Naive thymus-derived CD4-positive, alpha-beta T cell (primary cell): ENCODE data around the gene ABL2. TPM values are rescaled to one million over a fixed set of nuclear protein-coding genes. Genes with fewer than 3 reads are reported as not detected.
"Not testable (repeated sequence)": the region's sequence is repeated elsewhere in the genome, so short reads cannot be mapped to it uniquely, and the experiment has no call there.

Experiments used
- ATAC-seq: fragments of 150-1000 bp; cut with Tn5 transposase; 2 replicates; pipeline ENCODE4 v1.10.0; 2021; ENCODE audit warnings: mild to moderate bottlenecking, moderate library complexity
- CTCF ChIA-PET: fragments of 350-600 bp; sonication (Branson Sonifier 250); formaldehyde crosslinking; loops from one replicate; lab custom pipeline; 2021; ENCODE audit warnings: antibody characterized with exemption; lab: Charles Lee
- POLR2A ChIA-PET: fragments of 350-600 bp; sonication (Branson Sonifier 250); formaldehyde crosslinking; loops from one replicate; lab custom pipeline; 2021; ENCODE audit warnings: antibody characterized with exemption, inconsistent platforms; lab: Charles Lee
- DNase-seq, 9 donors: peaks; one replicate each; pipeline versions ENCODE4 v3.0.0 to v3.0.0-alpha.2; 2020 to 2022; ENCODE audit warnings: mixed read lengths in 1 of 9
- H3K27ac ChIP-seq: one replicate; pipeline ENCODE4 v1.7.0; 2013; ENCODE audit warnings: mild to moderate bottlenecking, low read depth, low read length, moderate library complexity
- H3K27me3 ChIP-seq, 2 donors: one replicate each; pipeline ENCODE4 v1.7.0; 2013; ENCODE audit warnings: low read length in 2 of 2, mild to moderate bottlenecking in 2 of 2, moderate library complexity in 2 of 2; ENCODE audit not compliant: control insufficient read depth in 2 of 2, insufficient read depth in 2 of 2
- H3K36me3 ChIP-seq, 3 experiments: 1 replicate in 2 of 3; 2 replicates in 1 of 3; pipeline ENCODE4 v1.7.0; 2013; ENCODE audit warnings: low read length in 3 of 3, mild to moderate bottlenecking in 3 of 3, moderate library complexity in 1 of 3; ENCODE audit not compliant: insufficient read depth in 3 of 3, control insufficient read depth in 2 of 3
- H3K4me1 ChIP-seq, 2 donors: one replicate each; pipeline ENCODE4 v1.7.0; 2013; ENCODE audit warnings: low read length in 2 of 2, mild to moderate bottlenecking in 2 of 2, moderate library complexity in 1 of 2; ENCODE audit not compliant: control insufficient read depth in 2 of 2, insufficient read depth in 2 of 2
- H3K4me3 ChIP-seq: 2 replicates; pipeline ENCODE4 v1.7.0; 2013; ENCODE audit warnings: mild to moderate bottlenecking, low read length
- H3K9me3 ChIP-seq, 3 experiments: 1 replicate in 2 of 3; 2 replicates in 1 of 3; pipeline ENCODE4 v1.7.0; 2013; ENCODE audit warnings: low read length in 3 of 3; ENCODE audit not compliant: control insufficient read depth in 2 of 3
- H3K27ac Mint-ChIP-seq, 9 donors: one replicate each; pipeline ENCODE4 v1.8.0; 2020 to 2022; ENCODE audit warnings: mixed read lengths in 9 of 9, mild to moderate bottlenecking in 8 of 9, moderate library complexity in 5 of 9, inconsistent platforms in 2 of 9
- H3K27me3 Mint-ChIP-seq, 5 donors: one replicate each; pipeline ENCODE4 v1.8.0; 2021 to 2022; ENCODE audit warnings: mixed read lengths in 5 of 5, mild to moderate bottlenecking in 1 of 5
- H3K36me3 Mint-ChIP-seq, 5 donors: one replicate each; pipeline ENCODE4 v1.8.0; 2020 to 2022; ENCODE audit warnings: mixed read lengths in 5 of 5, mild to moderate bottlenecking in 3 of 5, inconsistent platforms in 1 of 5
- H3K4me1 Mint-ChIP-seq, 7 donors: one replicate each; pipeline ENCODE4 v1.8.0; 2020 to 2022; ENCODE audit warnings: mixed read lengths in 7 of 7, mild to moderate bottlenecking in 3 of 7, inconsistent platforms in 1 of 7
- H3K4me3 Mint-ChIP-seq, 10 donors: one replicate each; pipeline ENCODE4 v1.8.0; 2020 to 2022; ENCODE audit warnings: mild to moderate bottlenecking in 10 of 10, mixed read lengths in 10 of 10, moderate library complexity in 6 of 10, inconsistent platforms in 2 of 10
- H3K9me3 Mint-ChIP-seq, 11 donors: one replicate each; pipeline ENCODE4 v1.8.0; 2020 to 2022; ENCODE audit warnings: mixed read lengths in 11 of 11, mild to moderate bottlenecking in 4 of 11, inconsistent platforms in 1 of 11, moderate library complexity in 1 of 11
- intact Hi-C, 2 donors: fragments of 100-400 bp; cut with micrococcal nuclease; formaldehyde crosslinking; loops; one replicate each; pipeline ENCODE4 v1.15.1; 2023
- polyA plus RNA-seq, 2 donors: library from polyadenylated mRNA; unstranded; fragments of 300-500 nt; fragmentation: Illumina TruSeq; gene quantifications; one replicate each; pipeline ENCODE4 v1.2.3, GENCODE V29; 2021
- total RNA-seq, 6 experiments: library from RNA in 5 of 6; stranded (reverse) in 5 of 6; gene quantifications; 1 replicate in 5 of 6; 2 replicates in 1 of 6; pipeline ENCODE4 v1.2.3 and lab custom pipeline; 2021 to 2026

ABL2 gene
- total and polyA plus RNA-seq, 7 experiments from 2014 or later: 1.9 to 20.1 (median 17.1) TPM

GRCh38 chr1:179195857-179196256, 33.6 kb downstream of the ABL2 start:
- H3K9me3 Mint-ChIP-seq, H3K27me3 ChIP-seq, H3K4me3 Mint-ChIP-seq, H3K27ac Mint-ChIP-seq, ATAC-seq, CTCF ChIA-PET, intact Hi-C loops, H3K4me3 ChIP-seq, H3K27ac ChIP-seq, H3K9me3 ChIP-seq, POLR2A ChIA-PET, H3K27me3 Mint-ChIP-seq, H3K4me1 ChIP-seq, H3K36me3 ChIP-seq, DNase-seq: not testable (repeated sequence)
- Mint-ChIP-seq H3K36me3 (peaks cover 0 to 14% (median 0%) of the 10 kb centered on the region in 5 donors), H3K4me1 (peaks cover 14 to 35% (median 23%) of the 10 kb centered on the region in 7 donors)

- Mint-ChIP-seq H3K9me3 (no peaks in the 10 kb centered on the region), H3K36me3 (peaks cover 0 to 14% (median 0%) of the 10 kb centered on the region in 5 donors), H3K4me3 (no peak overlapping the region), H3K4me1 (peaks cover 14 to 33% (median 23%) of the 10 kb centered on the region in 7 donors), H3K27me3 (no peaks in the 10 kb centered on the region), H3K27ac (no peak overlapping the region)
- H3K4me3 ChIP-seq: no peak overlapping the region
- no peaks in the 10 kb centered on the region for H3K4me1 ChIP-seq
- no peaks in the 10 kb centered on the region for H3K36me3 ChIP-seq
- ChIA-PET POLR2A (no interaction called here), CTCF (interaction anchor here (1.3 kb wide), 1 partner anchor 13 kb away, joined by 3 read pairs; no protein-coding TSS in a partner anchor)
- H3K9me3 ChIP-seq: no peaks in the 10 kb centered on the region
- H3K27me3 ChIP-seq: no peaks in the 10 kb centered on the region
- DNase-seq: no peak
- no peak overlapping the region for H3K27ac ChIP-seq
- intact Hi-C loops: no loop called here
- ATAC-seq: peak; percentile 40
Observed at GRCh38 chr1:179195376-179195775, 34.1 kb downstream of the ABL2 start.

DNA sequence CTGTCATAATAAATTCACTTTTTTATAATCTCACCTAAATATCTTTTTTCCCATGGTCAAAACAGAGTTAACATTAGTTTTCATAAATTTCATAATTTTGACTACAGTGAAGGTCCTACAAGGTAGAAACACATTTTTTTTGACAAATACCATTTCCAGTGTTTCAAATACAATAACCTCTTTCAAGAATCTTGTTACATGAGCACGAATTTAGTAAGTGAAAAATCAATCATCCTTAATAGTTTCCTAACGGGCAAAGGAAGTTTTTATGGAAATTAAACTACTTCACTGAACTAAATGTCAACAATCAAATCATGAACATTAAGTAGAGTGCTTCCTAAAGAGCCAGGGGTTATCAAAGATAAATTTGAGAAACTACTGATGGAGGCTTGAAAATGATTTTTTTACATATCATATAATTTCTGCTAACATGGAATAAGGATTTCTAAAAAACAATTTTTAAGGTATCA, 35.4 kb downstream of the ABL2 start:
- ChIA-PET CTCF (interaction anchor here (0.9 to 1.3 kb wide), 2 partner anchors 12 to 74 kb away, joined by 3 read pairs; no protein-coding TSS in a partner anchor), POLR2A (no interaction called here)
- Mint-ChIP-seq H3K36me3 (peaks cover 0 to 19% (median 4%) of the 10 kb centered on the region in 5 donors), H3K27ac (peak overlapping the region in 1 of 9 donors; percentile 64), H3K4me1 (peaks cover 14 to 33% (median 25%) of the 10 kb centered on the region in 7 donors), H3K4me3 (no peak overlapping the region), H3K27me3 (no peaks in the 10 kb centered on the region), H3K9me3 (no peaks in the 10 kb centered on the region)
- Histone ChIP-seq H3K27ac (no peak overlapping the region), H3K36me3 (no peaks in the 10 kb centered on the region), H3K9me3 (no peaks in the 10 kb centered on the region), H3K4me1 (no peaks in the 10 kb centered on the region), H3K27me3 (no peaks in the 10 kb centered on the region), H3K4me3 (no peak overlapping the region)
- DNase-seq: no peak
- intact Hi-C loops: loop anchor here (1.0 kb wide), 2 partner anchors 73 to 115 kb away; no protein-coding TSS in a partner anchor
- ATAC-seq: no peak

- intact Hi-C loops: no loop called here
- ATAC-seq: peak; percentile 54
- DNase-seq: no peak
- Mint-ChIP-seq H3K4me1 (peaks cover 14 to 30% (median 22%) of the 10 kb centered on the region in 7 donors), H3K36me3 (peaks cover 3 to 26% (median 10%) of the 10 kb centered on the region in 5 donors), H3K9me3 (no peaks in the 10 kb centered on the region), H3K27ac (peak overlapping the region in 1 of 9 donors; percentile 63), H3K4me3 (peak overlapping the region in 3 of 10 donors; percentile 2 to 48 (median 20)), H3K27me3 (no peaks in the 10 kb centered on the region)
- Histone ChIP-seq H3K9me3 (no peaks in the 10 kb centered on the region), H3K36me3 (no peaks in the 10 kb centered on the region), H3K4me3 (no peak overlapping the region), H3K27ac (no peak overlapping the region), H3K27me3 (no peaks in the 10 kb centered on the region), H3K4me1 (no peaks in the 10 kb centered on the region)
- ChIA-PET CTCF (interaction anchor here (1.5 kb wide), 1 partner anchor 70 kb away, joined by 3 read pairs; no protein-coding TSS in a partner anchor), POLR2A (no interaction called here)
Observed at GRCh38 chr1:179190861-179191260, 38.6 kb downstream of the ABL2 start.

DNA sequence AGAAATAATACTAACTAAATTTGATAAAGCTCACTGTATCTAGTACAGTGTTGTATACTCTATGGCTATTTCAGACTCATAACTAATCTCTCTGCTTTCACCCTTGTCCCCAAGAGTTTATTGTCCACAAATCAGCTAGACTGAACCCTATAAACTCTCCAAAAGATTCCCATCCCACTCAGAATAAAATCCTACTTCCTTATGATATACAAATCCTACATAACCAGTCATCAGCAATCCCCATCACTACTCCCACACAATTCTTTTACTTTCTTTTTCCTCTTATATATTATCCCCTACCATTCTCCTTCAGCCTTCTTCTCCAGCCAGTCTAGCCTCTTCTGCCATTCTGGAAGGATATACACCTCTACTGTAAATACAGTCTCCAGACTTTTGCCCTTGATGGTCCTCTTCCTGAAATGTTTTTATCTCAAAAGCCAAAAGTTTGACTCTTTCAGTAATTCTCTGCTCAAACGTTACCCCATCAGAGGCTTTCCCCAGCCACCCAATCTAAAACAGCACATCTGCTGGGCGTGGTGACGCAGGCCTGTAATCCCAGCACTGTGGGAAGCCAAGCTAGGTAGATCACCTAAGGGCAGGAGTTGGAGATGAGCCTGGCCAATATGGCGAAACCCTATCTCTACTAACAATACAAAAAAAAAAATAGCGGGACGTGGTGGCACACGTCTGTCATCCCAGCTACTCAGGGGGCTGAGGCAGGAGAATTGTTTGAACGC, 41.6 kb downstream of the ABL2 start:
- ChIA-PET CTCF (no interaction called here), POLR2A (no interaction called here)
- Histone ChIP-seq H3K27me3 (no peaks in the 10 kb centered on the region), H3K4me1 (no peaks in the 10 kb centered on the region), H3K27ac (no peak overlapping the region), H3K4me3 (no peak overlapping the region), H3K36me3 (no peaks in the 10 kb centered on the region), H3K9me3 (no peaks in the 10 kb centered on the region)
- Mint-ChIP-seq H3K27ac (no peak overlapping the region), H3K4me3 (no peak overlapping the region), H3K27me3 (no peaks in the 10 kb centered on the region), H3K9me3 (no peaks in the 10 kb centered on the region), H3K4me1 (peaks cover 7 to 28% (median 20%) of the 10 kb centered on the region in 7 donors), H3K36me3 (peaks cover 3 to 21% (median 8%) of the 10 kb centered on the region in 5 donors)
- ATAC-seq (no peak), DNase-seq (no peak)
- intact Hi-C loops: loop anchor here in 1 of 2 donors (5.0 kb wide), 1 partner anchor 36 kb away; no protein-coding TSS in a partner anchor

DNA sequence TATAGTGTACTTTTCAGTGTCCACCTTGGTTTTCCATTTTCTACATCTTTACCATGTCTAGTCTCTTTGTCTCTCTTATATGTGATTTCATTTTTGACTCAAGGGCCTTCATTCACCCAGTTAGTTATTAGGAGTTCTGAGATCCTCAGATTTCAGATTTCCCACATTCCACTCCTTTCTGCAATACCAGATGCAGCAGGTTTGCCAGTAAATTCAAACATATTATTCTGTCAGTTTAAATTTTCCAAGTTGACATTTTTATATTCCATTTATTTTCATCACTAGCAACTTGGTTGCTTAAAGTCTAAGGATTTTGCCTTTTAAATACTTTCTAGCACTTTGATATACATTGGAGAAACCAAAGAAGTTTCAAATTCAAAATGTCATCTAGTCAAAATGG, 42.4 kb downstream of the ABL2 start:
- H3K27ac ChIP-seq: no peak overlapping the region
- no peak overlapping the region for H3K27ac Mint-ChIP-seq
- no peaks in the 10 kb centered on the region for H3K9me3 Mint-ChIP-seq
- ChIA-PET POLR2A (no interaction called here), CTCF (no interaction called here)
- H3K27me3 Mint-ChIP-seq: no peaks in the 10 kb centered on the region
- peaks cover 5 to 29% (median 19%) of the 10 kb centered on the region in 7 donors for H3K4me1 Mint-ChIP-seq
- H3K4me1 ChIP-seq: no peaks in the 10 kb centered on the region
- no peak overlapping the region for H3K4me3 Mint-ChIP-seq
- ATAC-seq (no peak), DNase-seq (no peak)
- H3K9me3 ChIP-seq: no peaks in the 10 kb centered on the region
- intact Hi-C loops: loop anchor here in 1 of 2 donors (5.0 kb wide), 1 partner anchor 35 kb away; no protein-coding TSS in a partner anchor
- no peaks in the 10 kb centered on the region for H3K27me3 ChIP-seq
- H3K36me3 ChIP-seq: no peaks in the 10 kb centered on the region
- peaks cover 3 to 21% (median 8%) of the 10 kb centered on the region in 5 donors for H3K36me3 Mint-ChIP-seq
- H3K4me3 ChIP-seq: no peak overlapping the region
